Astrocyte of the spinal cord (primary cell): ENCODE results near the gene LRRC74B.

Source experiments
- DNase-seq: peaks from one replicate; pipeline ENCODE4 v3.0.0; 2011; ENCODE audit warnings: low read depth, low spot score
- H3K4me3 ChIP-seq: 2 replicates; pipeline ENCODE4 v1.5.1; 2011; ENCODE audit warnings: low read depth, mild to moderate bottlenecking, low read length, moderate library complexity
- in situ Hi-C: cut with HindIII; loops from 2 replicates; pipeline ENCODE4 v1.10.0; 2017; ENCODE audit warnings: low sequenced_read_pairs
- TF ChIP-seq, protein P1 (sequence below): IDR thresholded peaks from 2 replicates; pipeline ENCODE4 v1.5.1; 2012; ENCODE audit warnings: low read depth, mild to moderate bottlenecking, low read length, inconsistent platforms

LRRC74B gene

DNA sequence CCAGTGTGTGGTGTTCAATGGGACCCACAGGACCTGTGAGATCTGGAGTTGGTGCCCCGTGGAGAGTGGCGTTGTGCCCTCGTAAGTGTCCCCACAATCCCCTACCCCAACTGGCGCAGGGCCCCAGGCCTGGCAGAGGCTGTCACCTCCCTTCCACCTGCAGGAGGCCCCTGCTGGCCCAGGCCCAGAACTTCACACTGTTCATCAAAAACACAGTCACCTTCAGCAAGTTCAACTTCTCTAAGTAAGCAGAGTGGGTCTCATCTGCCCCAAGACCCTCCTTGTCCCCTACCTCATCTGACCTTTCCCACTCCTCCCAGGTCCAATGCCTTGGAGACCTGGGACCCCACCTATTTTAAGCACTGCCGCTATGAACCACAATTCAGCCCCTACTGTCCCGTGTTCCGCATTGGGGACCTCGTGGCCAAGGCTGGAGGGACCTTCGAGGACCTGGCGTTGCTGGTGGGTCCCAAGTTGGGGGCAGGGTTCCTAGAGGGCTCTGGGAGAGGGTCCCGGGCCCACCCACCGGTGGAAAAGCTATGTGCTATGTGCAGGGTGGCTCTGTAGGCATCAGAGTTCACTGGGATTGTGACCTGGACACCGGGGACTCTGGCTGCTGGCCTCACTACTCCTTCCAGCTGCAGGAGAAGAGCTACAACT is 22.7 kb upstream of the LRRC74B start:
- H3K4me3 ChIP-seq = no peak overlapping the region
- in situ Hi-C loops = no loop called here
- TF ChIP-seq, protein P1, sequence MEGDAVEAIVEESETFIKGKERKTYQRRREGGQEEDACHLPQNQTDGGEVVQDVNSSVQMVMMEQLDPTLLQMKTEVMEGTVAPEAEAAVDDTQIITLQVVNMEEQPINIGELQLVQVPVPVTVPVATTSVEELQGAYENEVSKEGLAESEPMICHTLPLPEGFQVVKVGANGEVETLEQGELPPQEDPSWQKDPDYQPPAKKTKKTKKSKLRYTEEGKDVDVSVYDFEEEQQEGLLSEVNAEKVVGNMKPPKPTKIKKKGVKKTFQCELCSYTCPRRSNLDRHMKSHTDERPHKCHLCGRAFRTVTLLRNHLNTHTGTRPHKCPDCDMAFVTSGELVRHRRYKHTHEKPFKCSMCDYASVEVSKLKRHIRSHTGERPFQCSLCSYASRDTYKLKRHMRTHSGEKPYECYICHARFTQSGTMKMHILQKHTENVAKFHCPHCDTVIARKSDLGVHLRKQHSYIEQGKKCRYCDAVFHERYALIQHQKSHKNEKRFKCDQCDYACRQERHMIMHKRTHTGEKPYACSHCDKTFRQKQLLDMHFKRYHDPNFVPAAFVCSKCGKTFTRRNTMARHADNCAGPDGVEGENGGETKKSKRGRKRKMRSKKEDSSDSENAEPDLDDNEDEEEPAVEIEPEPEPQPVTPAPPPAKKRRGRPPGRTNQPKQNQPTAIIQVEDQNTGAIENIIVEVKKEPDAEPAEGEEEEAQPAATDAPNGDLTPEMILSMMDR = no peak
- DNase-seq = no peak

DNA sequence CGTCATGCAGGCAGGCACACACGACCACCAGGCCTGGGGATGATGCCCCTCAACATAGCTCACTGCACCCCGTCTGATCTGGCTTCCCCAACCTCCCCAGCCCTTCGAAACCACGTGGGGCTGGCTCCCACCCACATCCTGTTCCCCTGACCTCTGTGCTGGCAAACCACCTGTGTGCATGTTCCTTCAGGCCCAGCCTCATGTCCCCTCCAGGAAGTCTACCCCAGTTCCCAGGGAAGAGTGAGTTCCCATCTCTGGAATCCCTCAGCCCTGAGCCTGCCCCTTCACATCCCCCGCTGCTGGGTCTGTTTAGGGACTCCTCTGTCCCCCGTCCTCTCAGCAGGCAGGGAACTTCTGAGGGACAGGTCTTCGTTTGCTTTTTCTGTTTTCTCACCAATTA is 20.5 kb upstream of the LRRC74B start:
- TF ChIP-seq, protein P1 = no peak
- DNase-seq = no peak
- in situ Hi-C loops = no loop called here
- H3K4me3 ChIP-seq = no peak overlapping the region

DNA sequence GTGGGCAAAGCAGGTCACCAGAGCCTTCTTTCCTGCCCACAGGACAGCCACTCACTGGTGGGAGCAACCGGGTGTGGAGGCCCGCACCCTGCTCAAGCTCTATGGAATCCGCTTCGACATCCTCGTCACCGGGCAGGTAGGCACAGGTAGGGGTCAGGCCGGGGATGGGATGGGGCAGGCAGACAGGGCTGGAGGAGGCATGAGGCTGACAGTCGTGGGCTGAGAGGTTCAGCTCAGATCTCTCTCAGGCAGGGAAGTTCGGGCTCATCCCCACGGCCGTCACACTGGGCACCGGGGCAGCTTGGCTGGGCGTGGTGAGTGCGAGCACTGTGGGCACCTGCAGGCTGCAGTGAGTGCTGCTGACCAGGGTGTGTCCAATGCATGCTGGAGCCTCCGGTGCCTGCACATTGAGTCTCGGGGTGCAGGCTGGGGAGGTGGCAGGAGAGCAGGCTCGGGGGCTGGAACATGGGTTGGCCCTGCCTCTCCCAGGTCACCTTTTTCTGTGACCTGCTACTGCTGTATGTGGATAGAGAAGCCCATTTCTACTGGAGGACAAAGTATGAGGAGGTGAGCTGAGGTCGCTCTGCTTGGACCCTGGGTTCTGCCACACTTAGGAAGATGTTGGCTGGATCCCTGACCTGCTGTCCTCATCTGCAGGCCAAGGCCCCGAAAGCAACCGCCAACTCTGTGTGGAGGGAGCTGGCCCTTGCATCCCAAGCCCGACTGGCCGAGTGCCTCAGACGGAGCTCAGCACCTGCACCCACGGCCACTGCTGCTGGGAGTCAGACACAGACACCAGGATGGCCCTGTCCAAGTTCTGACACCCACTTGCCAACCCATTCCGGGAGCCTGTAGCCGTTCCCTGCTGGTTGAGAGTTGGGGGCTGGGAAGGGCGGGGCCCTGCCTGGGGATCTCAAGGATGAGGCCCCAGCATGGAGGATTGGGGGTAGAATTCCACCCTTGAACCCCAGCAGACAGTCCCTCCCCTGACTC is 19.7 kb upstream of the LRRC74B start:
- no peak for DNase-seq
- in situ Hi-C loops = no loop called here
- TF ChIP-seq, protein P1 = no peak
- H3K4me3 ChIP-seq = no peak overlapping the region

DNA sequence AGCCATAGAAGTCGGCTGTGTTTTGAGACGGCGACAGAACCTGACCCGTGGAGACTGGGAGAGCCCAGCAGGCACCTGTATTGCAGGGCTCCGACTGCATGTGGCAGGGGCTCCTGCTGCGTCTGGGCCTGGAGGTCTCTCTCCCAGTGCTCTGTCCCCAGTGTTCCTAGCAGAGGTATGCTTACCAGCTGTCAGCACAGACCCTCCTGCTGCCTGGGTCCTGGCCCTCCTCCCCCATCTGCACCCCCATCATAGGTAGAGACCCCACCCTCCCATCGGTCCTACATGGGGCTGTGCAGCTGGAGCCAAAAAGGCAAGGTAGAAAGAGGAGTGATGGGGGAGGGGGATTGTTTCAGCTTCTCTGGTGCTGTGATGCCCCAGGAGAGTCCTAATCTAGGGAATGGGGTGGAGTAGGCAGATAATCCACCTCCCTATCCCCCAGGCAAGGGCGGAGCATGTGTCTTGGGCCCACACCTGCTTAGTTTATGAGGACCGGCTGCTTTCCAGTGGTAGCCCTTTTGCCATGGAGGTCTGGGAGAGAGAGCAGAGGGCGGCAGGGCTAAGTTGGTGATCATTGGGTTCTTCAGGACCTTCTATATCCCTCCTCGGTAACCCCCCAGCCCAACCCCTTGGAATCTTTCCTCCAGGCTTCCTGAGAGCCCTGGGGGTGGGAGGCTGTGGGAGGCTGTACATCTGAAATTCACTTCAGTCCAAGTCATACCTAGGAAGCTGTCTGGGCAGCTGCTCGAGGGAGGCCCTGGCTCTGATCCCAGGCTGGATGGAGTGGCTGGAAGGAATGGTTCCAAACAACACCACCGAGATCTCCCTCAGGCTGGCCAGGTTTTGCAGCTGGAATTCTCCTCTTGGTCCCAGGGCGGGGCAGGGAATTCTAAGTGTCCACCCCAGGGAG is 18.7 kb upstream of the LRRC74B start:
- peak; percentile 59 for DNase-seq
- TF ChIP-seq, protein P1 = no peak
- no peak overlapping the region for H3K4me3 ChIP-seq
- in situ Hi-C loops = no loop called here

DNA sequence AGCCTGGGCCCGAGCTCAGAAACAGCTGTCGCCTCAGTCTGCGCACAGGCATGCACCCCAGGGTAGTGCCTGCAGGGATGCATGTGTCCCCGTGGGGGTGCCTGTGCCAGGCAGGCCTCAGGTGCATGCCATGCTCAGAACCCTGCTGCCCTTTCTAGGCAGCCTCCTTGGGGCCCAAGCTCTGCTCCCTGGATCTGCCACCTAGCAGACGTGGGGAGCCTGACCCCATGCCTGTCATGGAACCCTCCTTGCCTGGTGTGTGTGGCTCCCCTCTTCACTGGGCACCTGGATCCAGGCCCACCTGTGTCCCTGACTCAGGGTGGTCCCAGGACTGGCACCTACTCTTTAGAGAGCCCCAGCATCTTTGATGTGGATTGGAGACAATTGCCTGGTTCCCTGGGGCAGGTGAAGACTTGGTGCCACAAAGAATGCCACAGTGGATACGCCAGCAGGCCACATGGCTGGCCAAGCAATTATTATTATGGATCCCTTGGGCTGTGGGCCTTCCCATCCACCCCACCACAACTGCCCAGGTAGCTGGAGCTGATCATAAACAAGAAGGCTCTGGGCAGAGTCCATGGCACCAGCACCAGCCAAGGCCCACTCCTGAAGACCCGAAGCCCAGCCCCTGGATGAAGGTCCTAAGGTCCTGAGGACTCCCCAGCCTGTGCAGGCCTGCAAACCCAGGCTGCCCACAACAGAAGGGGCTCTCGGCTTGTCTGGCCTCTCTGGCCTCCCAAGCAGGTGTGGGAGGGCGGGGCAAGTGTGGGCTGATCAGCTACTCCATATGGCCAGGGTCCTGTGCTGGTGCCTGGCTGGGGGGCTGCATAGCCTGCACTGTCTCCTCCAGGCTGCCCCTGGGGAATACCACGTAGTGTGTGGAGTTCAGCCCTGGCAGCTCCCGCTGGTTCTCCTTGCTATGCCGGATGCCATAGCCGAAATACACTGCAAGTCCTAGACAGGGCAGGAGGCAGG is 17.2 kb upstream of the LRRC74B start:
- DNase-seq = no peak
- TF ChIP-seq, protein P1 = no peak
- in situ Hi-C loops = no loop called here
- H3K4me3 ChIP-seq = no peak overlapping the region
